GM06990 (cell line): Measurements from ENCODE around the gene TMEM107.

Experiments used
- DNase-seq: peaks from one replicate; pipeline ENCODE4 v3.0.0-alpha.2; 2011; ENCODE audit not compliant: insufficient read length; ENCODE audit errors: extremely low read depth
- H3K27me3 ChIP-seq: replicated peaks from 2 replicates; pipeline ENCODE4 v1.6.0; 2011; ENCODE audit warnings: low read length; ENCODE audit not compliant: control insufficient read depth, insufficient read depth
- H3K36me3 ChIP-seq: 2 replicates; pipeline ENCODE4 v1.5.1; 2011; ENCODE audit warnings: low read length; ENCODE audit not compliant: control insufficient read depth, insufficient read depth
- H3K4me3 ChIP-seq: replicated peaks from 2 replicates; pipeline ENCODE4 v1.5.1; 2011; ENCODE audit warnings: low read depth, mild to moderate bottlenecking, control low read depth, low read length
- CTCF ChIP-seq: IDR thresholded peaks from 2 replicates; pipeline ENCODE4 v1.5.1; 2011; ENCODE audit warnings: low read length, control low read depth, mild to moderate bottlenecking, inconsistent platforms; ENCODE audit not compliant: insufficient read depth, poor library complexity, severe bottlenecking

TMEM107 gene

GRCh38 chr17:8162997-8163977 is 12.9 kb downstream of the TMEM107 start:
- DNase-seq = peak; percentile 45
- Histone ChIP-seq H3K4me3 (peak overlapping the region; percentile 95), H3K27me3 (no peaks in the 10 kb centered on the region), H3K36me3 (peaks cover 5% of the 10 kb centered on the region)
- no peak for TF ChIP-seq CTCF

- peak; percentile 79 for DNase-seq
Measured at GRCh38 chr17:8162233-8162996, 13.8 kb downstream of the TMEM107 start, which contains the start of gene VAMP2. Gene VAMP2 (minus strand): TSS chr17:8162948. CDS start chr17:8162879, 69 bp downstream.

GRCh38 chr17:8161289-8162232 is 14.6 kb downstream of the TMEM107 start:
- H3K27me3 ChIP-seq = no peaks in the 10 kb centered on the region
- TF ChIP-seq CTCF = no peak
- no peak for DNase-seq
- peak overlapping the region; percentile 95 for H3K4me3 ChIP-seq
- peaks cover 5% of the 10 kb centered on the region for H3K36me3 ChIP-seq

More at GRCh38 chr17:8162233-8162996, 13.8 kb downstream of the TMEM107 start, which contains the start of gene VAMP2:
- H3K27me3 ChIP-seq = no peaks in the 10 kb centered on the region
- H3K36me3 ChIP-seq = peaks cover 5% of the 10 kb centered on the region
- H3K4me3 ChIP-seq = peak within 1 kb of the TSS; percentile 95
- no peak for TF ChIP-seq CTCF

- DNase-seq = no peak
- no peaks in the 10 kb centered on the region for H3K27me3 ChIP-seq
- H3K4me3 ChIP-seq = no peak overlapping the region
- H3K36me3 ChIP-seq = peaks cover 5% of the 10 kb centered on the region
- no peak for TF ChIP-seq CTCF
Measured at GRCh38 chr17:8160741-8161221, 15.4 kb downstream of the TMEM107 start.

- H3K4me3 ChIP-seq = no peak overlapping the region
- TF ChIP-seq CTCF = no peak
- no peaks in the 10 kb centered on the region for H3K27me3 ChIP-seq
- peaks cover 5% of the 10 kb centered on the region for H3K36me3 ChIP-seq
- no peak for DNase-seq
Measured at GRCh38 chr17:8160224-8160577, 16.0 kb downstream of the TMEM107 start.
